Ovary (tissue), 3 donors: Measurements from ENCODE around the gene CNGA3.

Source experiments
- POLR2A ChIP-seq: fragments of 450-650 bp; IDR thresholded peaks from one replicate; pipeline ENCODE4 v1.6.1; 2017; ENCODE audit warnings: antibody characterized with exemption, mild to moderate bottlenecking, moderate library complexity
- TF ChIP-seq, protein P1 (sequence below), 3 donors: fragments of 450-650 bp in 2 of 3; fragments of 200-600 bp in 1 of 3; IDR thresholded peaks; one replicate each; pipeline versions ENCODE4 v1.5.1 to v1.8.0; 2016 to 2022; ENCODE audit warnings: antibody characterized with exemption in 3 of 3, mild to moderate bottlenecking in 1 of 3
- donor health status: DM: no; HTN: no; CAD: no.

DNA sequence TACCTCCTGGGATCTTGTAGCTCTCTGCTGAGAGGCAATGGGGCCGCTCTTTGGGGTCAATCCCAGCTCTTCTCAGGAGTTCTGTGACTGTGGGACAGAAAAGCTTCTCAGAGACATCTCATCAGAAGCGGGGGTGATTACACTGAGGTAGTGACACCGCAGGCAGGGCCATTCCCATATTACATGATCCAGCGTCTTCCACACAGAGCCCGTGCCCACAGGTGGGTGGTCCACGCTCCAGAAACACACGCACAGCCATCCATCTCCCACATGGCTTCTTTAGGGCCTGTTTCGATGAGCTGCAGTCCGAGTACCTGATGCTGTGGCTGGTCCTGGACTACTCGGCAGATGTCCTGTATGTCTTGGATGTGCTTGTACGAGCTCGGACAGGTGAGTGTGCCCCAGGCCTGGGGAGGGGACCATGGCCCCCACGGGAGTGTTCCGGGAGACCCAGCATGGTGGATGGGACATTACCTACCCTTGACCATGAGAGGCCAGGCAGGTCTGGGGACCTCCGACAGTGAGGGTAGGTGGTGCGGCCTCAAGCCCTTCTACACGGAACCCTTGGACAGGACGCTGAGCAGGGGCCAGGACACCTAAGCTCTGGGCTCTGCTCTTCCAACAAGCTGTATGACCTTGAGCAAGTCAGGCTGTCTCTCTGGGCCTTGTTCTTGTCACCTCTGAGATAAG, 45.5 kb downstream of the CNGA3 start:
- no peak for TF ChIP-seq POLR2A
- TF ChIP-seq, protein P1, sequence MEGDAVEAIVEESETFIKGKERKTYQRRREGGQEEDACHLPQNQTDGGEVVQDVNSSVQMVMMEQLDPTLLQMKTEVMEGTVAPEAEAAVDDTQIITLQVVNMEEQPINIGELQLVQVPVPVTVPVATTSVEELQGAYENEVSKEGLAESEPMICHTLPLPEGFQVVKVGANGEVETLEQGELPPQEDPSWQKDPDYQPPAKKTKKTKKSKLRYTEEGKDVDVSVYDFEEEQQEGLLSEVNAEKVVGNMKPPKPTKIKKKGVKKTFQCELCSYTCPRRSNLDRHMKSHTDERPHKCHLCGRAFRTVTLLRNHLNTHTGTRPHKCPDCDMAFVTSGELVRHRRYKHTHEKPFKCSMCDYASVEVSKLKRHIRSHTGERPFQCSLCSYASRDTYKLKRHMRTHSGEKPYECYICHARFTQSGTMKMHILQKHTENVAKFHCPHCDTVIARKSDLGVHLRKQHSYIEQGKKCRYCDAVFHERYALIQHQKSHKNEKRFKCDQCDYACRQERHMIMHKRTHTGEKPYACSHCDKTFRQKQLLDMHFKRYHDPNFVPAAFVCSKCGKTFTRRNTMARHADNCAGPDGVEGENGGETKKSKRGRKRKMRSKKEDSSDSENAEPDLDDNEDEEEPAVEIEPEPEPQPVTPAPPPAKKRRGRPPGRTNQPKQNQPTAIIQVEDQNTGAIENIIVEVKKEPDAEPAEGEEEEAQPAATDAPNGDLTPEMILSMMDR (IDR thresholded peaks at IDR 0.05), result no peak
